ENCODE data around the gene BCORL1. TPM values are rescaled to one million over a fixed set of nuclear protein-coding genes. Genes with fewer than 3 reads are reported as not detected.
A peak's percentile ranks its signal among the peaks of the same experiment; 100 is the strongest.

The BCORL1 gene
- total RNA-seq, 1 donor from 2014 or later = 22.9 TPM

- H3K4me1 Mint-ChIP-seq (ENCODE audit: unreplicated experiment) = peaks cover 13% of the 10 kb centered on the region
- peaks cover 5% of the 10 kb centered on the region for H3K9me3 Mint-ChIP-seq (ENCODE audit: unreplicated experiment)
- peaks cover 17% of the 10 kb centered on the region for H3K36me3 Mint-ChIP-seq (ENCODE audit: unreplicated experiment)
- TF ChIP-seq CTCF (IDR thresholded peaks at IDR 0.05) = no peak
- H3K27ac Mint-ChIP-seq (ENCODE audit: unreplicated experiment) = no peak overlapping the region
- H3K4me3 Mint-ChIP-seq (ENCODE audit: unreplicated experiment) = no peak overlapping the region
- DNase-seq (ENCODE audit: extremely low spot score, unreplicated experiment) = no peak
- no peaks in the 10 kb centered on the region for H3K27me3 Mint-ChIP-seq (ENCODE audit: unreplicated experiment)
These were observed 70.8 kb downstream of the BCORL1 start for GRCh38 chrX:130053236-130053635.

GRCh38 chrX:130055103-130055502 is 72.7 kb downstream of the BCORL1 start:
- Mint-ChIP-seq H3K27me3 (ENCODE audit: unreplicated experiment) (no peaks in the 10 kb centered on the region), H3K36me3 (ENCODE audit: unreplicated experiment) (peaks cover 11% of the 10 kb centered on the region), H3K4me1 (ENCODE audit: unreplicated experiment) (peaks cover 13% of the 10 kb centered on the region), H3K9me3 (ENCODE audit: unreplicated experiment) (no peaks in the 10 kb centered on the region), H3K27ac (ENCODE audit: unreplicated experiment) (peak overlapping the region; percentile 36), H3K4me3 (ENCODE audit: unreplicated experiment) (no peak overlapping the region)
- no peak for TF ChIP-seq CTCF (IDR thresholded peaks at IDR 0.05)
- DNase-seq (ENCODE audit: extremely low spot score, unreplicated experiment) = no peak

GRCh38 chrX:130055899-130056298 is 73.5 kb downstream of the BCORL1 start:
- Mint-ChIP-seq H3K27me3 (ENCODE audit: unreplicated experiment) (no peaks in the 10 kb centered on the region), H3K4me1 (ENCODE audit: unreplicated experiment) (peaks cover 14% of the 10 kb centered on the region), H3K9me3 (ENCODE audit: unreplicated experiment) (no peaks in the 10 kb centered on the region), H3K4me3 (ENCODE audit: unreplicated experiment) (no peak overlapping the region), H3K27ac (ENCODE audit: unreplicated experiment) (no peak overlapping the region), H3K36me3 (ENCODE audit: unreplicated experiment) (peaks cover 10% of the 10 kb centered on the region)
- no peak for TF ChIP-seq CTCF (IDR thresholded peaks at IDR 0.05)
- DNase-seq (ENCODE audit: extremely low spot score, unreplicated experiment) = no peak

- Mint-ChIP-seq H3K4me3 (ENCODE audit: unreplicated experiment) (no peak overlapping the region), H3K36me3 (ENCODE audit: unreplicated experiment) (peaks cover 3% of the 10 kb centered on the region), H3K27ac (ENCODE audit: unreplicated experiment) (no peak overlapping the region), H3K27me3 (ENCODE audit: unreplicated experiment) (no peaks in the 10 kb centered on the region), H3K4me1 (ENCODE audit: unreplicated experiment) (peaks cover 17% of the 10 kb centered on the region), H3K9me3 (ENCODE audit: unreplicated experiment) (no peaks in the 10 kb centered on the region)
- TF ChIP-seq CTCF (IDR thresholded peaks at IDR 0.05) = no peak
- no peak for DNase-seq (ENCODE audit: extremely low spot score, unreplicated experiment)
These were observed 74.8 kb downstream of the BCORL1 start for GRCh38 chrX:130057209-130057608.

GRCh38 chrX:130058652-130059051 is 76.2 kb downstream of the BCORL1 start:
- H3K4me3 Mint-ChIP-seq (ENCODE audit: unreplicated experiment) = no peak overlapping the region
- no peak for DNase-seq (ENCODE audit: extremely low spot score, unreplicated experiment)

More at GRCh38 chrX:130058652-130059051, 76.2 kb downstream of the BCORL1 start:
- no peak for TF ChIP-seq CTCF (IDR thresholded peaks at IDR 0.05)
- H3K27me3 Mint-ChIP-seq (ENCODE audit: unreplicated experiment) = no peaks in the 10 kb centered on the region
- H3K9me3 Mint-ChIP-seq (ENCODE audit: unreplicated experiment) = no peaks in the 10 kb centered on the region
- H3K36me3 Mint-ChIP-seq (ENCODE audit: unreplicated experiment) = peaks cover 3% of the 10 kb centered on the region
- H3K27ac Mint-ChIP-seq (ENCODE audit: unreplicated experiment) = no peak overlapping the region
- H3K4me1 Mint-ChIP-seq (ENCODE audit: unreplicated experiment) = peaks cover 17% of the 10 kb centered on the region
